HEK293 (cell line): Measurements from ENCODE around the gene CDC37.
A peak's percentile ranks its signal among the peaks of the same experiment; 100 is the strongest.

ENCODE experiments used
- PATZ1 ChIP-seq: fragments of 450-650 bp; formaldehyde crosslinking; IDR thresholded peaks from 2 replicates; pipeline ENCODE4 v1.5.1; 2016; ENCODE audit warnings: missing biosample characterization, missing genetic modification characterization
- SP3 ChIP-seq: fragments of 450-650 bp; formaldehyde crosslinking; IDR thresholded peaks from 2 replicates; pipeline ENCODE4 v1.5.1; 2016; ENCODE audit warnings: missing biosample characterization, missing genetic modification characterization
- YY2 ChIP-seq: fragments of 450-650 bp; formaldehyde crosslinking; IDR thresholded peaks from 2 replicates; pipeline ENCODE4 v1.5.1; 2016; ENCODE audit warnings: missing biosample characterization, missing genetic modification characterization
- ZNF423 ChIP-seq: fragments of 450-650 bp; formaldehyde crosslinking; IDR thresholded peaks from 2 replicates; pipeline ENCODE4 v1.5.1; 2016; ENCODE audit warnings: missing biosample characterization, missing genetic modification characterization
- TF ChIP-seq, protein P1 (sequence below): fragments of 450-650 bp; formaldehyde crosslinking; IDR thresholded peaks from 2 replicates; pipeline ENCODE4 v1.5.1; 2016; ENCODE audit warnings: missing biosample characterization, missing genetic modification characterization

DNA sequence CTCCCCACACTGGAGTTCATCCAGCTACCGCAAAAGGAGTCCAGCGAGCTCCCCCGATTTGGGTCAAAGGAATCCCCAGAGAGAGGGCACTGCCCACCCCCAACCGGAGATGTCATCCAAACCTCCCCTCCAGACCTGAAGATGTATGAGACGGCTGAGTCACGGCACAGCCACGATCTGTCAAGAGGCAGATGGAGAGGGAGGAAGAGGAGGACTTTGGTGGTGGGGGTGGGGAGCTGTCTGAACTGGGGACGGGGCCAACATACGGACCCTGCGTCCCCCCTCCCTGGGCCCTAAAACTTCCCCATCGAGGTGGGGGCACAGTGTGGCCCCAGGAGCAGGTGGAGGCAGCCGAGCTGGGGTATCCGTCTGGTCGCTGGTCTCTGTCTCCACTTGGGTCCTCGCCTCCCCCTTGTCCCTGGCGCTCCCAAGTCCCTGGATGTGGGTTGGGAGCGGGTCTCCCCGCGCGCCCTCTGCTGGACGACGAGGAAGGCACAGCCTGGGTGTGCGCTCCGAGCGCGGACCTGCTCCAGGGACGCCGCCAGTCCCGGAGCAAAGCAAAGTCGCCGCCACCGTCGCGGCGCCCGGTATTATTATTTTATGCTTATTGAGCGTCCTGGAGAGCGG lies 20.8 kb upstream of the CDC37 start:
- 0 out of 2 replicates have a peak, but pooled peaks have one; percentile 10 for TF ChIP-seq SP3 (tag by site-specific recombination)
- no peak for TF ChIP-seq YY2
- no peak for TF ChIP-seq ZNF423 (tag by site-specific recombination)
- TF ChIP-seq, protein P1, sequence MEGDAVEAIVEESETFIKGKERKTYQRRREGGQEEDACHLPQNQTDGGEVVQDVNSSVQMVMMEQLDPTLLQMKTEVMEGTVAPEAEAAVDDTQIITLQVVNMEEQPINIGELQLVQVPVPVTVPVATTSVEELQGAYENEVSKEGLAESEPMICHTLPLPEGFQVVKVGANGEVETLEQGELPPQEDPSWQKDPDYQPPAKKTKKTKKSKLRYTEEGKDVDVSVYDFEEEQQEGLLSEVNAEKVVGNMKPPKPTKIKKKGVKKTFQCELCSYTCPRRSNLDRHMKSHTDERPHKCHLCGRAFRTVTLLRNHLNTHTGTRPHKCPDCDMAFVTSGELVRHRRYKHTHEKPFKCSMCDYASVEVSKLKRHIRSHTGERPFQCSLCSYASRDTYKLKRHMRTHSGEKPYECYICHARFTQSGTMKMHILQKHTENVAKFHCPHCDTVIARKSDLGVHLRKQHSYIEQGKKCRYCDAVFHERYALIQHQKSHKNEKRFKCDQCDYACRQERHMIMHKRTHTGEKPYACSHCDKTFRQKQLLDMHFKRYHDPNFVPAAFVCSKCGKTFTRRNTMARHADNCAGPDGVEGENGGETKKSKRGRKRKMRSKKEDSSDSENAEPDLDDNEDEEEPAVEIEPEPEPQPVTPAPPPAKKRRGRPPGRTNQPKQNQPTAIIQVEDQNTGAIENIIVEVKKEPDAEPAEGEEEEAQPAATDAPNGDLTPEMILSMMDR (tag by site-specific recombination) = peak; percentile 96
- TF ChIP-seq PATZ1 = peak; percentile 98
